Middle frontal gyrus (tissue), 1 donor: ENCODE results near the gene IBTK.
"Not testable (repeated sequence)": the region's sequence is repeated elsewhere in the genome, so short reads cannot be mapped to it uniquely, and the experiment has no call there.

ENCODE experiments used
- DNase-seq: peaks from one replicate; pipeline ENCODE4 v3.0.0-alpha.2; 2015; ENCODE audit warnings: low spot score; ENCODE audit errors: extremely low spot score

Gene IBTK

DNA sequence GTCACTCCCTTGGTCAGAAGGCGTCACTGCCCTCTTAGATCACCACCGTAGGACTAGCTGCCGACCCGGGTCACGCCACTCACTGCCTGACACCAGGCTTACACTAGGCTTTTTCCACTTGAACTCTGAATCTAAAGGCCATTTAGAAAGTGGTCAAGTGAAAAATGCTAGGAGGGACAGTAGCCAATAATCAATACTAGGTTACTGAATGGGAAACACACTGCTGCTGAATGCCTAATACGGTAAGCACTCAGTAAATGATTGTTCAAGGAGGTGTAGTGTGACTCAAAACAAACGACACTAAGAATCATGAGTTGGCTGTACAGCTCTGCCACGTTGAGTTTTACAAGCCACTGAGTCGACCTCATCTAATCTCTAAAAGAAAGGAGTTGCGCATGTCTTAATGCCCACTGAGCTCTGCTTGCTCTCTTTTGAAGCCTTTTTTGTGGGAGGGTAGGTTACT lies 760 bp upstream of the IBTK start:
- no peak for DNase-seq

DNA sequence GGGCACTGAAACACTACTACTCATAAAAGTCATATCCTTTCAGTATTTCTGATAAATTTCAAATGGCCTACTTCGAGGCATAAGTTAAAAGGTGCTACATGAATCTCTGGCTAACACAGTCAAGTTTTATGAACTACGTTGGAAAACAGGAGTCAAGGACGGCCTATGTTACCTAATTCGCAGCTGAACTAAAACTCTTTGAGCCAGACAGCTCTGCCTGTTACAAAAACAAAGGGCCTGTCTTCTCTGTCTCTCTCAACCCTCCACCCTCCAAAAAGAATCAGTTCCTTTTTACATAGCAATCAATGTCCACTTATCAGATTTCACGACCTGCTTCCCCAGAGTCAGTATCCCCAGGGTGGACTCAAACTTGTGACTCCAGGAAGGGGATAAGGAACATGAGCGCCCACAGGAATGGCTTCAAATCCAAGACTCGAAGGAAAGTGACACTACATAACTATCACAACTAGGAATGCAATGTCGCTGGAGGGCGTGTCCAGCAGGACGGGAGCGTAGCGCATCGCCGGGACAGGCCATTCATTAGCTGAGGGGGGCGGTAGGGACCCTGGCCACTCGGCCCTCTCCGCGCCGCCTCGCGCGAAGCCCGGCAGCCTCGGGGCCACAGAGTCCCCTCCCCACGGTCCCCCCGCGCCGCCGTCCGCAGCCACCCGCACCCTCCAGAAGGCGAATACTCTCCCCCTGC lies 591 bp downstream of the IBTK start:
- no peak for DNase-seq

- DNase-seq, result no peak
Observed at GRCh38 chr6:82246370-82246769, 1.2 kb downstream of the IBTK start.

DNA sequence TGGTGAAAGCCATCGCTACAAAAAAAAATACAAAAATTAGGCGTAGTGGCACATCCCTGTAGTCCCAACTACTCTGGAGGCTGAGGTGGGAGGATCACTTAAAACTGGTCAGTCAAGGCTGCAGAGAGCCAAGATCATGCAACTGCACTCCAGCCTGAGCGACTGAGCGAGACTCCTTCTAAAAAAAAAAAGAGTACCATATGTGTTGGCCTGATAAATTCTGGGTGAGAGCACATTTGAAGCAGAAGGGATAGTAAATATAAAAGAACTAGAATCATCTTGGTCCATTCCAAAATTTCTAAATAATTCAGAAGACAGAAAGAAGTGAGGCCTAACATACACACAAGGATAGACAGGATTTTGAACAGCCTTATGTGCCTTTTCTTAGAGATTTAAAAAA lies 2.2 kb downstream of the IBTK start:
- DNase-seq, result no peak

- DNase-seq, result no peak
Observed at GRCh38 chr6:82243884-82244283, 3.7 kb downstream of the IBTK start.

- no peak for DNase-seq
Observed at GRCh38 chr6:82240186-82240585, 7.4 kb downstream of the IBTK start.

- no peak for DNase-seq
Observed at GRCh38 chr6:82239597-82239996, 7.9 kb downstream of the IBTK start.

- no peak for DNase-seq
Observed at GRCh38 chr6:82237013-82237412, 10.5 kb downstream of the IBTK start.

DNA sequence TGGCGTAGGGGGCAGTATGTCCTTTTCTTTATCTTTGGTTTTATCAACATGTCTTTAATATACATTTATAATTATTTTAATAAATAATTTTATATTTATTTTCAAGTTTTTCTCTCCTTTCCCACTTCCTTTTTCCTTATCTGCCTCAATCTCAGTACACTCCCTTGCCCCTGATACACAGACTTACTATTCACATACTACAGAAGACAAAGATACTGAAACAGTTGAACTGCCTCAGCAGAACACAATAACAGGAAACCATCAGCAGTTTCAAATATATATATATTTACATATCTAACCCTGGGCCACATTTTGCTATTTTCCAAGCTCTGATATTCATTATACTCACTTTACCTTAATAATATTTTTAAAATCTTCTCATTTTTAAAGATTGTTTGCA lies 19.8 kb downstream of the IBTK start:
- no peak for DNase-seq

DNA sequence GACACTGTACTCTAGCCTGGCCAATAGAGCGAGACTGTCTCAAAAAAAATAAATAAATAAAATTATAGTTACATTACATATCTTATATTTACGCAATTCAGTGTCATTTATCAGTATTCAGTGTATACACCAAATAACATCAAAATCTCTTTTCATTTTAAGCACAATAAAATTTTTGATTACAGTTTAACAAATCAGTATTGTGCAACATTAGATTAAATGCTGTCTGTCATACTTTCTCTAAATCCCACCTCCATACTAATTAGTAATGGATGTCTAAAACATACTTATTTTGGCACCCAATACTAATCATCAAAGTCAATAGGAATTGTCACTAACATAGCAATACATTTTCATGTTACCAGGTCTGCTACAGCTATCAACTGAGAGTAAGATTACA lies 27.4 kb downstream of the IBTK start:
- DNase-seq, result no peak

- no peak for DNase-seq
Observed at GRCh38 chr6:82217018-82217586, 30.4 kb downstream of the IBTK start.

DNA sequence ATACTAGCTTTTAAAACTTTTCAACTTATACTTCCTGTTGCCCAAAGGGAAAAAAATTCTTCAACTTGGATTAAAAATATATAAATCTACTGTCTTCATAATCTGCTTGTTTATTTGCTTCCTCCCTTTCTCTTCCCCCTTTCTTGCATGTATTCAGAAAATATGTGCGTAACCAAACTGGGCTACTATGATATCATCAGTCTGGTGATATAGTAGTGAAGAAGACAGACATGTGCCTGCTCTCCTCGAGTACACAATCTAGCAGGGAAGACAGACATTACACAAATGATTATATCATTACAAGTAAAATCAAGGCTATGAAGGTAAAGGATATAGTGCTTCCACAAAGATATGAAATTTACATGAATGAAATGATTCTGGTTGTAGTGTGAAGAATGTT lies 31.0 kb downstream of the IBTK start:
- DNase-seq, result no peak

- DNase-seq, result no peak
Observed at GRCh38 chr6:82211326-82211725, 36.2 kb downstream of the IBTK start.

- DNase-seq, result no peak
Observed at GRCh38 chr6:82208913-82209312, 38.6 kb downstream of the IBTK start.

DNA sequence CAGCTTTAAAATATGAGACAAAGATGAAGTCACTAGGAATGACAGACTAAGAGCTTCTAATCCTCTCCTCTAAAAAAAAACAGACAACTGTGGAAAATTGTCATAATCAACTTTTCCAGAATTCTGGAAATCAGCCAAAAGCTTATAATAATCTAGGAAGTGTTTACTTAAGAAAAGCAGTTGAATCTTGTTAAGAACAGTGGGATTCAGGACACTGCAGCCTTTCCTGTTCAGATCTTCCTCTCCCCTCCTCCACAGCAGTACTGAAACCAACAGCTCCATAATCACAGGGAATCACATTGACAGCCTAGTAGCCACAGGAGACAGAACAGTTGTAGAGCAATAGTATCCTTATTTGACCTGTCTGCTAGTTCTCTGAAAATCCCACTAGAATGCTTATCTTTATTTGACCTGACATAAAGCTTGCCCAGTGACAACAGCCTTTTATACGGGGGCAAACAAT lies 41.6 kb downstream of the IBTK start:
- DNase-seq, result no peak

DNA sequence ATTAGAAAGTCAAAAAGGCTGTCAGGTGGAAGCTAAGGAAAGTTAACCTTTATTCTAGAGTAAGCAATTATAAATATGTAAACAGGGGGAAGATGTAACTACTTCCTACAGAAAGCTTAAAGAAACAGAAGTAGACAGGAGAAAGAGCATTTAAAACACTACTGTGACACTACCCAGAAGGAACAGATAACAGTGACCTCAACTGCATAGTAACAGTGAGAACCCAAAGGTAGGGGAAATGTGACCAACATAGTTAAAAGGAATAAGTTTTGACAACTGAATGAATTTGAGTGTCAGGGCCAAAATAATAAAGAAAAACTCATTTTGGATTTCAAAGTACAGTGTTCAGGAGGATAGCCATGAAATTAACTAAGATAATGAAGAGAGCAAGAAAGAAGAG lies 43.5 kb downstream of the IBTK start:
- DNase-seq, result no peak

DNA sequence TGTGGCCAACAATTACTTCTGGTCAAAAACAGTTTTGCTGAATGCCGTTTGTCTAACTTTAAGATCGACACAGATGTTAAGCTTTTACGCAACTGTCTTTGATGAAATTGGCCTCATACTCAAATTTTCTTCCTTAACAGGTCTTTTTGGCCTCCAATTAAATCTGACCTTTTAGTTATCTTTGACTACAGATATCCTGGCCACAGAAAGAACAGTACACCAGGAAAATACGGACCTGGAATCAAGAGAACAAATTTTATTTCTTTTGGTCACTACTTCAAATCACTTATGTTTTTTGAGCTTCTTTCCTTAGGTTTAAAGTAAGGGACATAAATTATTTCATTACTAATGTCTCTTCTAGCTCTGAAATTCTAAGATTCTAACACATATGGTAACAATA lies 49.8 kb downstream of the IBTK start:
- DNase-seq, result no peak

DNA sequence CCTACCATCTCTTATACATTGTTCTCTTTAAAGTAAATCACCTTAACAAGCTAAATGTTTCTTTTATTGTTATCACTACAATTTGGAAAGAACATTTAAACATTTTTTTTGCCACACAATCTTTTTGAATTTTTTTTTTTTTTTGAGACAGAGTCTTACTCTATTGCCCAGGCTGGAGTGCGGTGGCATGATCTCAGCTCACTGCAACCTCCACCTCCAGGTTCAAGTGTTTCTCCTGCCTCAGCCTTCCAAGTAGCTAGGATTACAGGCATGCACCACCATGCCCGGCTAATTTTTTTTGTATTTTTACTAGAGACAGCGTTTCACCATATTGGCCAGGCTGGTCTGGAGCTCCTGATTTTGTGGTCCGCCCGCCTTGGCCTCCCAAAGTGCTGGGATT lies 50.3 kb downstream of the IBTK start:
- DNase-seq, result not testable (repeated sequence)

DNA sequence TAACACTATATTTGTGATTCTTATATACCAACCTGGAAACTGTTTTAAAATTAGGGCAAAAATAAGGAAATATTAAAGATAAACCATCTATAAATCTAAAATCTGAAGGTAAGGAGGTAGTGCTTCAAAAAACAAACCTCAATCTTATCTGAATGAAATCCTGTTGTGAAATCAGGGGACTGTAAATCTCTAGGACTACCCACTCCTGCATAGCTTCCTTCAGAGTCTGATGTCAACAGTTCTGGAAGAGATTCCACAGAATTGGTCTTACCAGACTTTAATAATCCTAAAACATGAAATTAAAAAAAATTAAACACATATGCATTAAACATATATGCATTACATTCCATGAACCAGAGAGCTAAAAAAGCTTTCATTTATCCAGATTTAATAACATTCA lies 51.4 kb downstream of the IBTK start:
- no peak for DNase-seq

- DNase-seq, result no peak
Observed at GRCh38 chr6:82195619-82196018, 51.9 kb downstream of the IBTK start.

GRCh38 chr6:82185948-82186535 lies 61.5 kb downstream of the IBTK start:
- DNase-seq, result no peak

DNA sequence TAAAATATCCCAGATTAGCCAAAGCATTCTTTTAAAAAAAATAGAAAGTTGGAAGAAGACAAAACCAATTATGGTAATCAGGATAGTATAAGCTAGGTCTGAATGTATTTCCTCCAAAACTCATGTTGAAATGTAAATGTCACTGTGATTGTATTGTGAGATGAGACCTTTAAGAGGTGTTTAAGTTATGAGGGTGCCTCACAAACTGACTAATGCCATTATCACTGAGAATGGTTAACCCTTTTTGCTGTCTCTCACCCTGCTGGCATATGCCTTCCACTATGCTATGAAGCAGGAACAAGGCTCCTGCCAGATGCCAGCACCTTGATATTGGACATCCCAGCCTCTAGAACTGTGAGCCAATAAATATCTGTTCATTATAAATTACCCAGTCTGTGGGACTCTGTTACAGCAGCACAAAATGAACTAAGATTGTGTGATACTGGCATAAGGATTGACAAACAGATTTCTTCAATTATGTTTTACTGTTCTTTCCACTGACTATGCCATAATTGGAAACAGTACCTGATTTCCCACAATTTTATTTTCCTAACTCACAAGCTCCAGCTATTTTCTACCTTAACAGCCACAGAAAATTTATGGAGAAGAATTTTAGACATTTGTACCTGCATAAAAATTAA lies 63.8 kb downstream of the IBTK start:
- DNase-seq, result no peak
